Lung (tissue), 12 donors: Measurements from ENCODE around the gene CD300LB. TPM values are rescaled to one million over a fixed set of nuclear protein-coding genes. Genes with fewer than 3 reads are reported as not detected.

Source experiments
- ATAC-seq: fragments of 200-7000 bp; cut with Tn5 transposase; one replicate; pipeline ENCODE4 v1.9.1; 2020; ENCODE audit warnings: moderate number of reproducible peaks; ENCODE audit not compliant: insufficient read depth, low FRiP score
- DNase-seq, 3 donors: peaks; one replicate each; pipeline ENCODE4 v3.0.0-alpha.2; 2013 to 2017
- H3K27ac ChIP-seq, 2 donors: one replicate each; pipeline ENCODE4 v1.5.1; 2013; ENCODE audit warnings: mild to moderate bottlenecking in 2 of 2, moderate library complexity in 2 of 2, control low read depth in 1 of 2, inconsistent platforms in 1 of 2, low read depth in 1 of 2, low read length in 1 of 2
- H3K27me3 ChIP-seq, 3 donors: one replicate each; pipeline ENCODE4 v1.5.1; 2013; ENCODE audit warnings: low read length in 2 of 3; ENCODE audit not compliant: control insufficient read depth in 3 of 3, insufficient read depth in 3 of 3
- H3K36me3 ChIP-seq, 4 donors: one replicate each; pipeline ENCODE4 v1.5.1; 2013; ENCODE audit warnings: low read length in 4 of 4, mild to moderate bottlenecking in 1 of 4, moderate library complexity in 1 of 4; ENCODE audit not compliant: control insufficient read depth in 4 of 4, insufficient read depth in 4 of 4
- H3K4me1 ChIP-seq, 5 donors: one replicate each; pipeline ENCODE4 v1.5.1; 2013; ENCODE audit warnings: low read length in 5 of 5, mild to moderate bottlenecking in 2 of 5, moderate library complexity in 1 of 5; ENCODE audit not compliant: control insufficient read depth in 5 of 5, insufficient read depth in 5 of 5
- H3K4me3 ChIP-seq: one replicate; pipeline ENCODE4 v1.5.1; 2013; ENCODE audit warnings: mild to moderate bottlenecking, control low read depth, moderate library complexity
- H3K9ac ChIP-seq, 2 donors: one replicate each; pipeline ENCODE4 v1.5.1; 2013; ENCODE audit warnings: low read length in 2 of 2, control low read depth in 1 of 2; ENCODE audit not compliant: insufficient read depth in 1 of 2
- H3K9me3 ChIP-seq, 4 donors: one replicate each; pipeline ENCODE4 v1.5.1; 2013; ENCODE audit warnings: low read length in 3 of 4, mild to moderate bottlenecking in 1 of 4, moderate library complexity in 1 of 4; ENCODE audit not compliant: control insufficient read depth in 4 of 4, insufficient read depth in 3 of 4
- CTCF ChIP-seq: IDR thresholded peaks from 2 replicates; pipeline ENCODE4 v1.5.1; 2012; ENCODE audit warnings: mild to moderate bottlenecking; ENCODE audit errors: control extremely low read depth, extremely low read depth
- WGBS, 2 donors: extraction: QIAGEN DNeasy Blood & Tissue Kit; methylation state at CpG; one replicate each; pipeline ENCODE4 v1.1.7; 2013; 5-methylcytosine and 5-hydroxymethylcytosine counted together
- polyA plus RNA-seq, 2 donors: library from polyadenylated mRNA; stranded (reverse); fragments of 200-250 nt; gene quantifications; one replicate each; pipeline ENCODE4 v1.2.1, GENCODE V29; 2013
- total RNA-seq, 2 donors: library from RNA; depleted of rRNA in 1 of 2; stranded (reverse); fragments of >200 nt in 1 of 2; gene quantifications; one replicate each; pipeline ENCODE4 v1.2.1, GENCODE V29; 2014 to 2021
- donor health status: control.
- donor health status: control.
- donor health status: Bipolar disorder and iron deficiency.
- donor health status: healthy.
- donor health status: DM: yes; HTN: yes; CAD: no.

The CD300LB gene
- total and polyA plus RNA-seq, 4 donors = 0.82 to 1.8 (median 1.3) TPM

GRCh38 chr17:74472890-74473289, 58.4 kb downstream of the CD300LB start:
- TF ChIP-seq CTCF = no peak
- no peaks in the 10 kb centered on the region for H3K36me3 ChIP-seq
- H3K9me3 ChIP-seq = peaks cover 0 to 6% (median 2%) of the 10 kb centered on the region in 4 donors
- WGBS, 2 donors = 85 to 93% methylated on average over 4 of the region's 4 CpGs
- ATAC-seq (no peak), DNase-seq (no peak)
- H3K4me1 ChIP-seq = no peaks in the 10 kb centered on the region
- no peak overlapping the region for H3K9ac ChIP-seq
- H3K4me3 ChIP-seq = no peak overlapping the region
- peaks cover 0 to 7% (median 0%) of the 10 kb centered on the region in 3 donors for H3K27me3 ChIP-seq
- no peak overlapping the region for H3K27ac ChIP-seq

GRCh38 chr17:74471341-74471740, 59.9 kb downstream of the CD300LB start:
- ATAC-seq = no peak
- H3K9ac ChIP-seq = no peak overlapping the region
- no peak for TF ChIP-seq CTCF
- H3K27me3 ChIP-seq = peaks cover 0 to 19% (median 12%) of the 10 kb centered on the region in 3 donors
- peaks cover 0 to 6% (median 2%) of the 10 kb centered on the region in 4 donors for H3K9me3 ChIP-seq
- H3K4me3 ChIP-seq = no peak overlapping the region
- DNase-seq = no peak
- no peak overlapping the region for H3K27ac ChIP-seq
- WGBS, 2 donors = 84 to 96% methylated on average over 3 of the region's 3 CpGs
- no peaks in the 10 kb centered on the region for H3K4me1 ChIP-seq
- no peaks in the 10 kb centered on the region for H3K36me3 ChIP-seq

Other genes with a start within 250 kb of the CD300LB start
- 10 to 100 TPM in 1 of 2 donors, 1 to 10 TPM in 1; 8.9 to 12.7 TPM for gene KIF19, start 205.2 kb downstream of the CD300LB start, total RNA-seq
- 1 to 10 TPM; 4.2 to 4.5 TPM for gene KIF19, start 205.2 kb downstream of the CD300LB start, polyA plus RNA-seq
- gene BTBD17, start 169.6 kb downstream of the CD300LB start, total RNA-seq = under 1 TPM in 1 of 2 donors, not detected in 1; 0.17 TPM
- gene BTBD17, start 169.6 kb downstream of the CD300LB start, polyA plus RNA-seq = not detected
- not detected for gene GPR142, start 164.0 kb downstream of the CD300LB start, total RNA-seq
- under 1 TPM in 1 of 2 donors, not detected in 1; 0.03 TPM for gene GPR142, start 164.0 kb downstream of the CD300LB start, polyA plus RNA-seq
- 10 to 100 TPM; 77.5 to 81.4 TPM for gene GPRC5C, start 99.4 kb downstream of the CD300LB start, total RNA-seq
- 10 to 100 TPM; 41.9 to 54.6 TPM for gene GPRC5C, start 99.4 kb downstream of the CD300LB start, polyA plus RNA-seq
- 10 to 100 TPM; 12.9 to 21.0 TPM for gene CD300A, start 64.8 kb downstream of the CD300LB start, total RNA-seq
- gene CD300A, start 64.8 kb downstream of the CD300LB start, polyA plus RNA-seq = 10 to 100 TPM in 1 of 2 donors, 1 to 10 TPM in 1; 8.0 to 66.3 TPM
- gene CD300C, start 14.6 kb upstream of the CD300LB start, total RNA-seq = 10 to 100 TPM in 1 of 2 donors, 1 to 10 TPM in 1; 1.2 to 18.5 TPM
- gene CD300C, start 14.6 kb upstream of the CD300LB start, polyA plus RNA-seq = 10 to 100 TPM in 1 of 2 donors, 1 to 10 TPM in 1; 1.9 to 24.0 TPM
- 1 to 10 TPM; 1.1 to 3.4 TPM for gene CD300H, start 36.0 kb upstream of the CD300LB start, total RNA-seq
- 10 to 100 TPM in 1 of 2 donors, not detected in 1; 11.9 TPM for gene CD300H, start 36.0 kb upstream of the CD300LB start, polyA plus RNA-seq
- under 1 TPM in 1 of 2 donors, not detected in 1; 0.25 TPM for gene CD300LD, start 60.8 kb upstream of the CD300LB start, total RNA-seq
- under 1 TPM in 1 of 2 donors, not detected in 1; 0.52 TPM for gene CD300LD, start 60.8 kb upstream of the CD300LB start, polyA plus RNA-seq
- gene CD300E, start 92.3 kb upstream of the CD300LB start, total RNA-seq = 10 to 100 TPM in 1 of 2 donors, 1 to 10 TPM in 1; 3.4 to 17.3 TPM
- 10 to 100 TPM in 1 of 2 donors, 1 to 10 TPM in 1; 5.2 to 81.6 TPM for gene CD300E, start 92.3 kb upstream of the CD300LB start, polyA plus RNA-seq
- gene CD300LF, start 181.4 kb upstream of the CD300LB start, total RNA-seq = 10 to 100 TPM in 1 of 2 donors, 1 to 10 TPM in 1; 8.6 to 30.8 TPM
- 10 to 100 TPM; 21.7 to 35.1 TPM for gene CD300LF, start 181.4 kb upstream of the CD300LB start, polyA plus RNA-seq
- gene RAB37, start 205.8 kb upstream of the CD300LB start, total RNA-seq = 1 to 10 TPM; 5.9 to 7.3 TPM
- gene RAB37, start 205.8 kb upstream of the CD300LB start, polyA plus RNA-seq = 1 to 10 TPM; 3.2 to 6.0 TPM
- gene NHERF1, start 217.2 kb upstream of the CD300LB start, total RNA-seq = 10 to 100 TPM; 18.3 to 58.2 TPM
- 10 to 100 TPM; 18.6 to 37.6 TPM for gene NHERF1, start 217.2 kb upstream of the CD300LB start, polyA plus RNA-seq
- gene NAT9, start 244.9 kb upstream of the CD300LB start, total RNA-seq = 10 to 100 TPM; 27.1 to 47.4 TPM
- 10 to 100 TPM; 36.5 to 36.7 TPM for gene NAT9, start 244.9 kb upstream of the CD300LB start, polyA plus RNA-seq